Lower lobe of right lung (tissue), 2 donors: ENCODE results near the gene OR6B1. TPM values are rescaled to one million over a fixed set of nuclear protein-coding genes. Genes with fewer than 3 reads are reported as not detected.

Experiments
- ATAC-seq, 2 donors: fragments of 200-7000 bp; cut with Tn5 transposase; one replicate each; pipeline ENCODE4 v1.9.1; 2020 to 2022; ENCODE audit warnings: mild to moderate bottlenecking in 2 of 2, moderate library complexity in 2 of 2
- DNase-seq: peaks from one replicate; pipeline ENCODE4 v3.0.0-alpha.2; 2020
- H3K27ac ChIP-seq: fragments of 200-600 bp; one replicate; pipeline ENCODE4 v1.8.0; 2022
- H3K27me3 ChIP-seq: fragments of 200-600 bp; one replicate; pipeline ENCODE4 v1.8.0; 2022; ENCODE audit warnings: low read depth
- H3K36me3 ChIP-seq: fragments of 200-600 bp; one replicate; pipeline ENCODE4 v1.8.0; 2022; ENCODE audit warnings: mild to moderate bottlenecking
- H3K4me1 ChIP-seq: fragments of 200-600 bp; one replicate; pipeline ENCODE4 v1.8.0; 2022
- H3K4me3 ChIP-seq: fragments of 200-600 bp; one replicate; pipeline ENCODE4 v1.8.0; 2022; ENCODE audit warnings: mild to moderate bottlenecking
- H3K9me3 ChIP-seq: fragments of 200-600 bp; one replicate; pipeline ENCODE4 v1.8.0; 2022
- intact Hi-C: fragments of 100-400 bp; cut with DNase I; formaldehyde crosslinking; loops from one replicate; pipeline ENCODE4 v1.11.0; 2022
- long read RNA-seq: library from polyadenylated mRNA; unstranded; transcript quantifications from one replicate; pipeline ENCODE4 v2.0.0, GENCODE V29; 2021
- total RNA-seq: library from RNA; stranded (reverse); fragmentation: NEBNext Ultra II Directional; extraction: Animal tissue kit (Norgen Biotek cat#: 25700); gene quantifications from one replicate; pipeline ENCODE4 v1.2.1, GENCODE V29; 2021
- TF ChIP-seq, protein P1 (sequence below): fragments of 200-600 bp; IDR thresholded peaks from one replicate; pipeline ENCODE4 v1.8.0; 2022; ENCODE audit warnings: antibody characterized with exemption, mild to moderate bottlenecking
- donor health status: DM: no; HTN: yes; CAD: no; lungs with severe emphysema.

OR6B1 gene
- not detected for total RNA-seq
- long read RNA-seq: 0 reads

- H3K27ac ChIP-seq: no peak within 1 kb of the TSS
- TF ChIP-seq, protein P1, sequence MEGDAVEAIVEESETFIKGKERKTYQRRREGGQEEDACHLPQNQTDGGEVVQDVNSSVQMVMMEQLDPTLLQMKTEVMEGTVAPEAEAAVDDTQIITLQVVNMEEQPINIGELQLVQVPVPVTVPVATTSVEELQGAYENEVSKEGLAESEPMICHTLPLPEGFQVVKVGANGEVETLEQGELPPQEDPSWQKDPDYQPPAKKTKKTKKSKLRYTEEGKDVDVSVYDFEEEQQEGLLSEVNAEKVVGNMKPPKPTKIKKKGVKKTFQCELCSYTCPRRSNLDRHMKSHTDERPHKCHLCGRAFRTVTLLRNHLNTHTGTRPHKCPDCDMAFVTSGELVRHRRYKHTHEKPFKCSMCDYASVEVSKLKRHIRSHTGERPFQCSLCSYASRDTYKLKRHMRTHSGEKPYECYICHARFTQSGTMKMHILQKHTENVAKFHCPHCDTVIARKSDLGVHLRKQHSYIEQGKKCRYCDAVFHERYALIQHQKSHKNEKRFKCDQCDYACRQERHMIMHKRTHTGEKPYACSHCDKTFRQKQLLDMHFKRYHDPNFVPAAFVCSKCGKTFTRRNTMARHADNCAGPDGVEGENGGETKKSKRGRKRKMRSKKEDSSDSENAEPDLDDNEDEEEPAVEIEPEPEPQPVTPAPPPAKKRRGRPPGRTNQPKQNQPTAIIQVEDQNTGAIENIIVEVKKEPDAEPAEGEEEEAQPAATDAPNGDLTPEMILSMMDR: no peak
- H3K4me3 ChIP-seq: no peak within 1 kb of the TSS
- no peak for ATAC-seq
- H3K36me3 ChIP-seq: no peaks in the 10 kb centered on the region
- no peaks in the 10 kb centered on the region for H3K9me3 ChIP-seq
- H3K4me1 ChIP-seq: no peaks in the 10 kb centered on the region
- no peaks in the 10 kb centered on the region for H3K27me3 ChIP-seq
- intact Hi-C loops: no loop called here
- DNase-seq: no peak
These were observed at the start of gene OR6B1 for GRCh38 chr7:144000020-144000419. Gene OR6B1, plus strand, starts transcription at chr7:144000320. Its CDS starts 3,677 bp downstream, at chr7:144003997.

DNA sequence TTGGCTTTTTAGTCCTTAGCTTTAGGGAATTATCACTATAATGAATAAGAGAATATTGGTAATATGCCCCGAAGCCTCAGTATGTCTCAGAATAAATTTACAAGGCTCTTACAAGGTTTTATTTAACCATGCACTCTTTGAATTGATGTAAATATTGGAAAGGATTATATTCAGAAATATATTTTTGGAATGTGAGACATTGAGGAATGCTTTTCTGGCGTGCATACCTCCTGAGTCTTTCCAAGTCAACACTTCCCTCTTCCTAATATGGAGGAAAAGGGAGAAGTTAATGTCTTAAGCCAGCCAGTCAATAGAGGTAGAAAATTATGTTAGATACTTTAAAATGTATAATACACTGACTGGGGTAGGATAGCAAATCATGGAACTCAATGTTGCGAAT lies 46.7 kb upstream of the OR6B1 start:
- intact Hi-C loops: no loop called here
- DNase-seq (no peak), ATAC-seq (no peak)
- TF ChIP-seq, protein P1: no peak
- Histone ChIP-seq H3K36me3 (no peaks in the 10 kb centered on the region), H3K4me3 (no peak overlapping the region), H3K4me1 (no peaks in the 10 kb centered on the region), H3K9me3 (no peaks in the 10 kb centered on the region), H3K27ac (no peak overlapping the region), H3K27me3 (peaks cover 3% of the 10 kb centered on the region)

- Histone ChIP-seq H3K27ac (no peak overlapping the region), H3K4me1 (no peaks in the 10 kb centered on the region), H3K36me3 (no peaks in the 10 kb centered on the region), H3K4me3 (no peak overlapping the region), H3K27me3 (peaks cover 3% of the 10 kb centered on the region), H3K9me3 (no peaks in the 10 kb centered on the region)
- ATAC-seq (no peak), DNase-seq (no peak)
- TF ChIP-seq, protein P1: no peak
- intact Hi-C loops: no loop called here
These were observed 46.0 kb upstream of the OR6B1 start for GRCh38 chr7:143954135-143954534.

- no peak for ATAC-seq
- Histone ChIP-seq H3K4me1 (no peaks in the 10 kb centered on the region), H3K9me3 (no peaks in the 10 kb centered on the region), H3K4me3 (no peak within 1 kb of the TSS), H3K27me3 (peaks cover 3% of the 10 kb centered on the region), H3K27ac (no peak within 1 kb of the TSS), H3K36me3 (no peaks in the 10 kb centered on the region)
- intact Hi-C loops: no loop called here
- TF ChIP-seq, protein P1: no peak
- no peak for DNase-seq
These were observed 45.6 kb upstream of the OR6B1 start, which contains the start of gene OR2F1 for GRCh38 chr7:143954544-143954943. Gene OR2F1, plus strand, starts transcription at chr7:143954844. Its CDS starts 5,127 bp downstream, at chr7:143959971.

GRCh38 chr7:143958781-143959180 lies 41.3 kb upstream of the OR6B1 start:
- Histone ChIP-seq H3K4me1 (no peaks in the 10 kb centered on the region), H3K36me3 (no peaks in the 10 kb centered on the region), H3K4me3 (no peak overlapping the region), H3K9me3 (no peaks in the 10 kb centered on the region), H3K27ac (no peak overlapping the region), H3K27me3 (peaks cover 3% of the 10 kb centered on the region)
- TF ChIP-seq, protein P1: no peak
- intact Hi-C loops: no loop called here
- ATAC-seq: no peak
- DNase-seq: no peak
